Measurements from ENCODE around the gene ZBTB7C. TPM values are rescaled to one million over a fixed set of nuclear protein-coding genes. Genes with fewer than 3 reads are reported as not detected.

ZBTB7C gene
- total and polyA plus RNA-seq, 2 donors (not counting 1 experiment from before 2014, with no cell fraction given): not detected

- no peaks in the 10 kb centered on the region for H3K4me1 Mint-ChIP-seq
- no peak overlapping the region for H3K27ac Mint-ChIP-seq
- no peak overlapping the region for H3K4me3 ChIP-seq (ENCODE audit: control extremely low read depth in 1 of 5, extremely low read depth in 1 of 5, insufficient read depth in 1 of 5, low read depth in 2 of 5, low read length in 4 of 5)
- H4K20me1 ChIP-seq (ENCODE audit: control insufficient read depth, insufficient read depth, low read length, poor library complexity, severe bottlenecking): no peaks in the 10 kb centered on the region
- no peak for DNase-seq
- H3K27ac ChIP-seq (ENCODE audit: low read length in 2 of 2): no peak overlapping the region
- no peaks in the 10 kb centered on the region for H3K9me3 ChIP-seq (ENCODE audit: control extremely low read depth in 1 of 3, control insufficient read depth in 2 of 3, insufficient read depth in 1 of 3, low read length in 2 of 3)
- H2AFZ ChIP-seq (ENCODE audit: insufficient read depth, low read depth, low read length, poor library complexity, severe bottlenecking): no peak overlapping the region
- TF ChIP-seq EZH2 (IDR thresholded peaks at IDR 0.05; ENCODE audit: borderline replicate concordance, insufficient read depth, low read depth, low read length, poor library complexity, severe bottlenecking) (no peak), CTCF (IDR thresholded peaks at IDR 0.05) (no peak)
- no peaks in the 10 kb centered on the region for H3K9me3 Mint-ChIP-seq (ENCODE audit: insufficient read depth)
- H3K9ac ChIP-seq (ENCODE audit: low read length): no peak overlapping the region
- intact Hi-C loops (cut with micrococcal nuclease): no loop called here
- ChIA-PET POLR2A (no interaction called here), CTCF (interaction anchor here (0.5 kb wide), 1 partner anchor 11 kb away, joined by 3 read pairs; no protein-coding TSS in a partner anchor)
- H3K79me2 ChIP-seq (ENCODE audit: control insufficient read depth, insufficient read depth, low read length): no peaks in the 10 kb centered on the region
- no peaks in the 10 kb centered on the region for H3K27me3 ChIP-seq (replicated peaks in 1 of 4; ENCODE audit: control extremely low read depth in 1 of 4, control insufficient read depth in 3 of 4, insufficient read depth in 4 of 4, low read length in 3 of 4)
- H3K4me3 Mint-ChIP-seq: no peak overlapping the region
- no peaks in the 10 kb centered on the region for H3K36me3 ChIP-seq (replicated peaks in 1 of 2; ENCODE audit: control extremely low read depth in 1 of 2, control insufficient read depth in 1 of 2, extremely low read depth in 1 of 2, insufficient read depth in 2 of 2, low read length in 1 of 2)
- ATAC-seq (ENCODE audit: low read depth): no peak
- no peak overlapping the region for H3K4me2 ChIP-seq (replicated peaks; ENCODE audit: low read depth, low read length, poor library complexity, severe bottlenecking)
- H3K4me1 ChIP-seq (ENCODE audit: control insufficient read depth in 2 of 2, insufficient read depth in 2 of 2, low read length in 2 of 2): no peaks in the 10 kb centered on the region
- H3K27me3 Mint-ChIP-seq: peaks cover 29% of the 10 kb centered on the region
- WGBS (ENCODE audit: insufficient coverage): 96% methylated on average over 3 of the region's 3 CpGs
Measured at GRCh38 chr18:48321121-48321520, 88.1 kb downstream of the ZBTB7C start.

GRCh38 chr18:48320639-48320945 lies 88.6 kb downstream of the ZBTB7C start:
- Mint-ChIP-seq H3K27ac (no peak overlapping the region), H3K4me3 (no peak overlapping the region), H3K4me1 (no peaks in the 10 kb centered on the region), H3K27me3 (peaks cover 29% of the 10 kb centered on the region), H3K9me3 (ENCODE audit: insufficient read depth) (no peaks in the 10 kb centered on the region)
- Histone ChIP-seq H3K9ac (ENCODE audit: low read length) (no peak overlapping the region), H3K4me3 (ENCODE audit: control extremely low read depth in 1 of 5, extremely low read depth in 1 of 5, insufficient read depth in 1 of 5, low read depth in 2 of 5, low read length in 4 of 5) (no peak overlapping the region), H3K9me3 (ENCODE audit: control extremely low read depth in 1 of 3, control insufficient read depth in 2 of 3, insufficient read depth in 1 of 3, low read length in 2 of 3) (no peaks in the 10 kb centered on the region), H3K79me2 (ENCODE audit: control insufficient read depth, insufficient read depth, low read length) (no peaks in the 10 kb centered on the region), H3K27ac (ENCODE audit: low read length in 2 of 2) (no peak overlapping the region), H3K4me2 (replicated peaks; ENCODE audit: low read depth, low read length, poor library complexity, severe bottlenecking) (no peak overlapping the region), H2AFZ (ENCODE audit: insufficient read depth, low read depth, low read length, poor library complexity, severe bottlenecking) (no peak overlapping the region), H3K4me1 (ENCODE audit: control insufficient read depth in 2 of 2, insufficient read depth in 2 of 2, low read length in 2 of 2) (no peaks in the 10 kb centered on the region), H3K27me3 (replicated peaks in 1 of 4; ENCODE audit: control extremely low read depth in 1 of 4, control insufficient read depth in 3 of 4, insufficient read depth in 4 of 4, low read length in 3 of 4) (no peaks in the 10 kb centered on the region), H4K20me1 (ENCODE audit: control insufficient read depth, insufficient read depth, low read length, poor library complexity, severe bottlenecking) (no peaks in the 10 kb centered on the region), H3K36me3 (replicated peaks in 1 of 2; ENCODE audit: control extremely low read depth in 1 of 2, control insufficient read depth in 1 of 2, extremely low read depth in 1 of 2, insufficient read depth in 2 of 2, low read length in 1 of 2) (no peaks in the 10 kb centered on the region)
- 10% methylated on average over 3 of the region's 4 CpGs for WGBS (ENCODE audit: insufficient coverage)
- ChIA-PET POLR2A (no interaction called here), CTCF (interaction anchor here (0.5 kb wide), 1 partner anchor 11 kb away, joined by 3 read pairs; no protein-coding TSS in a partner anchor)
- intact Hi-C loops (cut with micrococcal nuclease): no loop called here
- TF ChIP-seq CTCF (IDR thresholded peaks at IDR 0.05): no peak
- no peak for TF ChIP-seq EZH2 (IDR thresholded peaks at IDR 0.05; ENCODE audit: borderline replicate concordance, insufficient read depth, low read depth, low read length, poor library complexity, severe bottlenecking)
- no peak for DNase-seq
- ATAC-seq (ENCODE audit: low read depth): no peak

Data from B cell (primary cell).